Muscle layer of duodenum (tissue), 2 donors: Measurements from ENCODE around the gene PCBP3.

Source experiments
- H3K27ac ChIP-seq: one replicate; pipeline ENCODE4 v1.7.0; 2013; ENCODE audit warnings: mild to moderate bottlenecking, low read length
- H3K27me3 ChIP-seq: one replicate; pipeline ENCODE4 v1.7.0; 2013; ENCODE audit warnings: low read depth, mild to moderate bottlenecking, control low read depth, low read length
- H3K36me3 ChIP-seq, 2 donors: one replicate each; pipeline ENCODE4 v1.7.0; 2013; ENCODE audit warnings: low read length in 2 of 2, control low read depth in 1 of 2, mild to moderate bottlenecking in 1 of 2; ENCODE audit not compliant: insufficient read depth in 2 of 2, control insufficient read depth in 1 of 2
- H3K4me1 ChIP-seq, 2 donors: one replicate each; pipeline ENCODE4 v1.7.0; 2013; ENCODE audit warnings: low read length in 2 of 2, mild to moderate bottlenecking in 2 of 2, control low read depth in 1 of 2, moderate library complexity in 1 of 2; ENCODE audit not compliant: insufficient read depth in 2 of 2, control insufficient read depth in 1 of 2
- H3K4me3 ChIP-seq, 2 donors: one replicate each; pipeline ENCODE4 v1.7.0; 2013; ENCODE audit warnings: low read length in 2 of 2, low read depth in 1 of 2, mild to moderate bottlenecking in 1 of 2
- H3K9me3 ChIP-seq, 2 donors: one replicate each; pipeline ENCODE4 v1.7.0; 2013; ENCODE audit warnings: low read length in 2 of 2, control low read depth in 1 of 2, mild to moderate bottlenecking in 1 of 2; ENCODE audit not compliant: control insufficient read depth in 1 of 2
- donor health status: healthy.

PCBP3 gene

GRCh38 chr21:45987121-45987711, 343.7 kb downstream of the PCBP3 start:
- H3K36me3 ChIP-seq = peaks cover 5 to 61% of the 10 kb centered on the region in 2 donors
- H3K27ac ChIP-seq = no peak overlapping the region
- H3K27me3 ChIP-seq = no peaks in the 10 kb centered on the region
- no peak overlapping the region for H3K4me3 ChIP-seq
- no peaks in the 10 kb centered on the region for H3K9me3 ChIP-seq
- H3K4me1 ChIP-seq = peaks cover 0 to 39% of the 10 kb centered on the region in 2 donors

GRCh38 chr21:45988366-45989347, 345.1 kb downstream of the PCBP3 start:
- no peaks in the 10 kb centered on the region for H3K27me3 ChIP-seq
- no peak overlapping the region for H3K4me3 ChIP-seq
- peaks cover 9 to 70% of the 10 kb centered on the region in 2 donors for H3K36me3 ChIP-seq
- no peaks in the 10 kb centered on the region for H3K9me3 ChIP-seq
- peaks cover 0 to 49% of the 10 kb centered on the region in 2 donors for H3K4me1 ChIP-seq
- H3K27ac ChIP-seq = no peak overlapping the region

- H3K27me3 ChIP-seq = no peaks in the 10 kb centered on the region
- H3K4me3 ChIP-seq = no peak overlapping the region
- H3K36me3 ChIP-seq = peaks cover 9 to 76% of the 10 kb centered on the region in 2 donors
- H3K4me1 ChIP-seq = peaks cover 0 to 45% of the 10 kb centered on the region in 2 donors
- no peaks in the 10 kb centered on the region for H3K9me3 ChIP-seq
- H3K27ac ChIP-seq = no peak overlapping the region
Measured at GRCh38 chr21:45989355-45990048, 346.0 kb downstream of the PCBP3 start.

GRCh38 chr21:45990049-45990711, 346.7 kb downstream of the PCBP3 start:
- H3K4me1 ChIP-seq = peaks cover 0 to 44% of the 10 kb centered on the region in 2 donors
- H3K9me3 ChIP-seq = no peaks in the 10 kb centered on the region
- H3K27ac ChIP-seq = no peak overlapping the region
- no peak overlapping the region for H3K4me3 ChIP-seq
- H3K27me3 ChIP-seq = no peaks in the 10 kb centered on the region
- peaks cover 9 to 80% of the 10 kb centered on the region in 2 donors for H3K36me3 ChIP-seq

GRCh38 chr21:45990741-45991605, 347.4 kb downstream of the PCBP3 start:
- Histone ChIP-seq H3K27ac (no peak overlapping the region), H3K4me1 (peaks cover 0 to 36% of the 10 kb centered on the region in 2 donors), H3K9me3 (no peaks in the 10 kb centered on the region), H3K27me3 (no peaks in the 10 kb centered on the region), H3K36me3 (peaks cover 9 to 74% of the 10 kb centered on the region in 2 donors), H3K4me3 (no peak overlapping the region)

GRCh38 chr21:45991606-45992300, 348.2 kb downstream of the PCBP3 start:
- no peaks in the 10 kb centered on the region for H3K9me3 ChIP-seq
- peaks cover 9 to 71% of the 10 kb centered on the region in 2 donors for H3K36me3 ChIP-seq
- no peaks in the 10 kb centered on the region for H3K27me3 ChIP-seq
- no peak overlapping the region for H3K27ac ChIP-seq
- peaks cover 0 to 31% of the 10 kb centered on the region in 2 donors for H3K4me1 ChIP-seq
- no peak overlapping the region for H3K4me3 ChIP-seq
